AG09309 (cell line): Measurements from ENCODE around the gene C17orf113.
A peak's percentile ranks its signal among the peaks of the same experiment; 100 is the strongest.
"Not testable (repeated sequence)": the region's sequence is repeated elsewhere in the genome, so short reads cannot be mapped to it uniquely, and the experiment has no call there.

Experiments
- DNase-seq: peaks from one replicate; pipeline ENCODE4 v3.0.0-alpha.2; 2010; ENCODE audit warnings: low read depth
- H3K4me3 ChIP-seq: 2 replicates; pipeline ENCODE4 v1.5.1; 2011; ENCODE audit warnings: mild to moderate bottlenecking, low read depth, low read length, moderate library complexity; ENCODE audit not compliant: control insufficient read depth
- TF ChIP-seq, protein P1 (sequence below): IDR thresholded peaks from 2 replicates; pipeline ENCODE4 v1.5.1; 2011; ENCODE audit warnings: mild to moderate bottlenecking, low read depth, low read length, inconsistent platforms; ENCODE audit not compliant: insufficient read depth, control insufficient read depth; ENCODE audit errors: missing control alignments

C17orf113 gene

DNA sequence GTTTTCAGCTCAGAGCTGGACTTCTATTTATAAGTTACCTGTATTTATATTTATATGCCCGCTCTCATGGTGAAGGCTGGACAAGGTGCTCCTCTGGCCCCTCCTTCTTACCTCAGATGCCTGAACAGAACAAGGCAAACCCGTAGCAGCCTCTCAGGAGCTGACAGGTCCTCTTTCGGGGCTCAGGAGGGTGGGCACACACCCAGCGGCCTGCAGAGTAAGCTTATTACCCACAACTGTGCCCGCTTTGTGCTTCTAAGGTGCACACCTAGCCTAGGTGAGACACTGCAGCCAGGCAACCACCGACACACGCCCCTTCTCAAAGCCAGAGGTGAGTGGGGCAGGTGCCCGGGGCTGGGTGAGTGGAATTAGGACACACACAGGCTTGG, 25.2 kb downstream of the C17orf113 start:
- DNase-seq: no peak
- no peak overlapping the region for H3K4me3 ChIP-seq
- TF ChIP-seq, protein P1, sequence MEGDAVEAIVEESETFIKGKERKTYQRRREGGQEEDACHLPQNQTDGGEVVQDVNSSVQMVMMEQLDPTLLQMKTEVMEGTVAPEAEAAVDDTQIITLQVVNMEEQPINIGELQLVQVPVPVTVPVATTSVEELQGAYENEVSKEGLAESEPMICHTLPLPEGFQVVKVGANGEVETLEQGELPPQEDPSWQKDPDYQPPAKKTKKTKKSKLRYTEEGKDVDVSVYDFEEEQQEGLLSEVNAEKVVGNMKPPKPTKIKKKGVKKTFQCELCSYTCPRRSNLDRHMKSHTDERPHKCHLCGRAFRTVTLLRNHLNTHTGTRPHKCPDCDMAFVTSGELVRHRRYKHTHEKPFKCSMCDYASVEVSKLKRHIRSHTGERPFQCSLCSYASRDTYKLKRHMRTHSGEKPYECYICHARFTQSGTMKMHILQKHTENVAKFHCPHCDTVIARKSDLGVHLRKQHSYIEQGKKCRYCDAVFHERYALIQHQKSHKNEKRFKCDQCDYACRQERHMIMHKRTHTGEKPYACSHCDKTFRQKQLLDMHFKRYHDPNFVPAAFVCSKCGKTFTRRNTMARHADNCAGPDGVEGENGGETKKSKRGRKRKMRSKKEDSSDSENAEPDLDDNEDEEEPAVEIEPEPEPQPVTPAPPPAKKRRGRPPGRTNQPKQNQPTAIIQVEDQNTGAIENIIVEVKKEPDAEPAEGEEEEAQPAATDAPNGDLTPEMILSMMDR: no peak

DNA sequence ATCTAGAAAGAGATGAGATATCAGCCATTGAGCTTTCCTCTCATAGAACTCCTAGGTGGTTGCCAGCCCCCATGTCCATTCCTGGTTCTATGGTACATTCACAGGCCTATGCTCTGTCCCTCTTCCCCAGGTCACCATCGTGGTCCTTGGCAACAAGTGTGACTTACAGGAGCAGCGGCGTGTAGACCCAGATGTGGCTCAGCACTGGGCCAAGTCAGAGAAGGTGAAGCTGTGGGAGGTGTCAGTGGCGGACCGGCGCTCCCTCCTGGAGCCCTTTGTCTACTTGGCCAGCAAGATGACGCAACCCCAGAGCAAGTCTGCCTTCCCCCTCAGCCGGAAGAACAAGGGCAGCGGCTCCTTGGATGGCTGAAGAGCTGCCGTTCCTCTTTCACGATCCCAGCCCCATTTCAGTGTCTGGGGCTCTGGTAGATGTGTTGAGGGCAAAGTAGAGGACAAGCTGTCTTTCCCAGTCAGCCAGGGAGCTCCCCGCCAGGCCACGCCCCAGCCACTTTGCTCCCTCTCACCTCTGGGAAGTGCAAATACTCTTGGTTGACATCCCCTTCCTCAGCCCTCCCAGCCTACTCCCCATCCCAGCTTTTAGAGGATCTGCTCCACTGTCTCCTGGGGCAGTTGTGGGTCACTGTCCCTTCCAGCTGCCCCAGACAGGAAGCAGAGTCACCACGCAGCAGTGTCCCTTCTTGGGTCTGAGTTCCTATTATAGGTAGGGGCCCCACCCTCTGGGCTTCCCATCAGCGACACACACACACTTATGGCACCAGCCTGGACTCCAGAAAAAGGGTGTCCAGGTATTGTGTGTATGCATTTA, 26.7 kb downstream of the C17orf113 start:
- TF ChIP-seq, protein P1: no peak
- no peak overlapping the region for H3K4me3 ChIP-seq
- no peak for DNase-seq

DNA sequence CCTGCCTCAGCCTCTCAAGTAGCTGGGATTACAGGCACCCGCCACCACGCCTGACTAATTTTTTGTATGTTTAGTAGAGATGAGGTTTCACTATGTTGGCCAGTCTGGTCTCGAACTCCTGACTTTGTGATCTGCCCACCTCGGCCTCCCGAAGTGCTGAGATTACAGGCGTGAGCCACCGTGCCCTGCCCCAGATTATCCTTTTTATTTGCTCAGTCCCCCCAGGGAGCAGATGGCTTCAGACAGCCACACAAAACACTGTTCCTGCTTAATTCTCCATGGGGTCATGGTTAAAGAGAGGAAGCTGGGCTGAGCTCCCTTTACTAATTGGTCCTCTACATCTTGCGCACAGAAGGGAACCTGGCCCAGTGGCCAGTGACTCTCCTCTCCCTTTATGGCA, 29.6 kb downstream of the C17orf113 start:
- peak overlapping the region; percentile 65 for H3K4me3 ChIP-seq
- not testable (repeated sequence) for DNase-seq

DNA sequence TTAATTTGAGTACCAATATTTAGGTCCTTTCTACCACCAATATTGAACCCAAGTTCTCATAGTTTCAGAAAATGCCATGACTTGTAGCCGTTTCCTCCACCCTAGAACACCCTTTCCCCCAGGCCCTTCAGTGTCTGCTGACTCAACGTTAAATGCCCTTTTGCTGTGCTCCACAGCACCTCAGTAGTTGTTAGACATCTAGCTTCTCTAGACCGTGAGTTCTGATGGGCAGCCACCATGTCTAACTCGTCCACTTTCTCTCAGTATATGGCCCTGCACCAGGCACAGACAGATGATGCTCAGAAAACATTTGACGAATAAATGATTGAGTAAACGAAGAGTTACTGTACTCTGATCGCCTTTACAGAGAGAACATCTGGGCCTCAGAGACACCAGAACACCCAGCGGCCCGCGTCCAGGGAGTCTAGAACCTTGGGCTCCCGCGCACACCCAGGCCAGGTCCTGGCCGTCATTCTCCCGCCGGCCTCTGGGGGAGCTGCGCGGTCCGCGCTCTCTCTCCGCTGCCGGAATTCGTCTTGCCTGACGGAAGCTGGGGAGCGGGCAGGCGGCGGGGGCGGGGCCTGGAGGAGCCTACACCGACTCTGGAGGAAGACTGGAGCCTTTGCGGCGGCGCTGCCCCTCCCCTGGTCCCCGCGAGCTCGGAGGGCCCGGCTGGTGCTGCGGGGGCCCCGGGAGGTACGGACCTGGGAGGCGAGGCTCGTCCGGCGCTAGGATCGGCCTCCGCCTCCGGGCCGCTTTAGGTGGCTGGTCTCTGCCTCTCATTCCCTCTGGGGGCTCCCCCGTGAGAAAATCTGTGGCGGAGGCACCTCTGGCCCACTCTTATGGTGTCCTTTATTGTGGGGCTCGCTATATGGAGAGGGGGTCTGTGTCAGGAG, 30.6 kb downstream of the C17orf113 start, which contains the start of gene NKIRAS2:
NKIRAS2 (plus strand) TSS at position 582 of the 896 bp plus-strand sequence. CDS start 1,488 bp downstream, outside the sequence.
- TF ChIP-seq, protein P1: peak; percentile 91
- H3K4me3 ChIP-seq: peak within 1 kb of the TSS; percentile 65
- DNase-seq: no peak

DNA sequence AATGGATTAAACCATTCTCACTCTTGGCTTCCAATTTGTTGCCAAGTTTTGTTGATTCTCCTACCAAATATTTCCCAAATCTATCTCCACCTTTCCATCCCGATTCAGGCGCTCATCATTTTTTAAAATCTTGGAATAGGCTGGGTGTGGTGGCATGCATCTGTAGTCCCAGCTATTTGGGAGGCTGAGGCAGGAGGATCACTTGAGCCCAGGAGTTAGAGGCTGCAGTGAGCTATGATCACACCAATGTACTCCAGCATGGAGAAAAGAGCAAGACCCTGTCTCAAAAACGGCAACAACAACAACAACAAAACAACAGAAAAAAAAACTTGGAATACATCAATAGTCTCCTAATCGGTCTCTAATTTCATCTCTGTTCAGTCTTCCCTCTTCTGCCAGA, 31.4 kb downstream of the C17orf113 start:
- TF ChIP-seq, protein P1: no peak
- H3K4me3 ChIP-seq: no peak overlapping the region
- no peak for DNase-seq

DNA sequence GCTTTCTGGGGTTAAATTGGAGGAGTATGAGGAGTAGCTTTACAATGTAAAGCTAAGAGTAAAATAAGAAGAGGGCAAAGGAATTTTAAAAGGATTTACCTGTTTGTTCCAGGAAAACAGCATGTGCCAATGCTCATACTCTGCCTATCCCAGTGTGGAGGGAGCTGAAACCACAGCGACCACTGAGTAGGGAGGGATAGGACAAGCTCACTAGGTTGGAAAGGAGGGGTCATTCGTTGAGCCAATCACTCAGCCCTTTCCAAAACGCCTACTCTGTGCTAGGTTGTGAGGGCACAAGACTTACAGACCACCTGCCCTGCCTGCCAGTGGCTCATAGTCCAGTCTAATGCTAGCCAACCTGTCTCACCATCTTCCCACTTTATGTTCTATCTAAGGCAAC, 32.1 kb downstream of the C17orf113 start:
- H3K4me3 ChIP-seq: peak overlapping the region; percentile 98
- DNase-seq: no peak

More for the DNA sequence above, 32.1 kb downstream of the C17orf113 start:
- TF ChIP-seq, protein P1: no peak
